Neural cell (in vitro differentiated cells): ENCODE results near the gene UBE2D4. TPM values are rescaled to one million over a fixed set of nuclear protein-coding genes. Genes with fewer than 3 reads are reported as not detected.

Source experiments
- H2AFZ ChIP-seq: fragments of 200-600, 300-800 bp; sonication (generic), shearing (Covaris generic); 2 replicates; pipeline ENCODE4 v1.6.0; 2014; ENCODE audit warnings: low read depth, mild to moderate bottlenecking, antibody characterized with exemption, low read length, moderate library complexity
- H3F3A ChIP-seq: fragments of 200-600 bp; shearing (Covaris generic); 2 replicates; pipeline ENCODE4 v1.6.1; 2016; ENCODE audit warnings: mild to moderate bottlenecking, moderate library complexity, mixed read lengths, antibody characterized with exemption, low read length; ENCODE audit not compliant: insufficient read depth, poor library complexity, severe bottlenecking
- H3K27ac ChIP-seq: fragments of 200-600, 300-800 bp; sonication (generic), shearing (Covaris generic); 2 replicates; pipeline ENCODE4 v1.5.1; 2014; ENCODE audit warnings: mild to moderate bottlenecking, low read length, moderate library complexity
- H3K27me3 ChIP-seq: fragments of 300-800, 200-600 bp; sonication (generic), shearing (Covaris generic); 2 replicates; pipeline ENCODE4 v1.6.0; 2014; ENCODE audit warnings: mild to moderate bottlenecking, low read depth, low read length, moderate library complexity; ENCODE audit not compliant: insufficient read depth
- H3K36me3 ChIP-seq: fragments of 300-800, 200-600 bp; sonication (generic), shearing (Covaris generic); 2 replicates; pipeline ENCODE4 v1.5.1; 2014; ENCODE audit warnings: mild to moderate bottlenecking, antibody characterized with exemption, low read length, moderate library complexity; ENCODE audit not compliant: insufficient read depth
- H3K4me2 ChIP-seq: fragments of 300-800, 200-600 bp; sonication (generic), shearing (Covaris generic); 2 replicates; pipeline ENCODE4 v1.6.0; 2014; ENCODE audit warnings: mild to moderate bottlenecking, low read length
- H3K4me3 ChIP-seq: fragments of 300-800, 200-600 bp; sonication (generic), shearing (Covaris generic); 2 replicates; pipeline ENCODE4 v1.5.1; 2014; ENCODE audit warnings: mild to moderate bottlenecking, low read length, moderate library complexity
- H3K79me2 ChIP-seq: fragments of 200-600 bp; shearing (Covaris generic); replicated peaks from 2 replicates; pipeline ENCODE4 v1.6.0; 2014; ENCODE audit warnings: mild to moderate bottlenecking, low read length, moderate library complexity; ENCODE audit not compliant: insufficient read depth
- H3K9ac ChIP-seq: fragments of 300-800, 200-600 bp; sonication (generic), shearing (Covaris generic); 2 replicates; pipeline ENCODE4 v1.6.1; 2016; ENCODE audit warnings: mild to moderate bottlenecking, low read length, mixed read lengths
- H3K9me2 ChIP-seq: fragments of 200-600 bp; shearing (Covaris generic); 2 replicates; pipeline ENCODE4 v1.6.1; 2016; ENCODE audit warnings: mild to moderate bottlenecking, low read length, mixed read lengths; ENCODE audit not compliant: insufficient read depth
- H3K9me3 ChIP-seq: fragments of 200-600, 300-800 bp; sonication (generic), shearing (Covaris generic); 2 replicates; pipeline ENCODE4 v1.6.1; 2016; ENCODE audit warnings: mild to moderate bottlenecking, mixed run types, low read length, moderate library complexity, mixed read lengths
- H4K20me1 ChIP-seq: fragments of 200-600 bp; shearing (Covaris generic); 2 replicates; pipeline ENCODE4 v1.6.1; 2016; ENCODE audit warnings: mild to moderate bottlenecking, mixed run types; ENCODE audit not compliant: insufficient read depth
- EP300 ChIP-seq: fragments of 450-650 bp; conservative IDR thresholded peaks from 2 replicates; pipeline ENCODE4 v1.6.1; 2014; ENCODE audit warnings: antibody characterized with exemption, mild to moderate bottlenecking, moderate library complexity; ENCODE audit not compliant: poor library complexity, severe bottlenecking
- EZH2 ChIP-seq: fragments of 200-600, 300-800 bp; shearing (Covaris generic), sonication (generic); IDR thresholded peaks from 2 replicates; pipeline ENCODE4 v1.6.1; 2014; ENCODE audit warnings: antibody characterized with exemption, low read length, borderline replicate concordance, mild to moderate bottlenecking; ENCODE audit not compliant: insufficient read depth, poor library complexity, severe bottlenecking
- MXI1 ChIP-seq: fragments of 450-650 bp; conservative IDR thresholded peaks from 2 replicates; pipeline ENCODE4 v1.6.1; 2014; ENCODE audit warnings: antibody characterized with exemption, mild to moderate bottlenecking; ENCODE audit not compliant: poor library complexity, severe bottlenecking
- POLR2AphosphoS5 ChIP-seq: IDR thresholded peaks from 2 replicates; pipeline ENCODE4 v1.6.1; 2012
- RAD21 ChIP-seq: fragments of 450-650 bp; conservative IDR thresholded peaks from 2 replicates; pipeline ENCODE4 v1.6.1; 2014; ENCODE audit warnings: antibody characterized with exemption, mild to moderate bottlenecking, moderate library complexity
- SMC3 ChIP-seq: fragments of 450-650 bp; conservative IDR thresholded peaks from 2 replicates; pipeline ENCODE4 v1.6.1; 2014; ENCODE audit warnings: antibody characterized with exemption, mild to moderate bottlenecking, moderate library complexity; ENCODE audit not compliant: poor library complexity
- TAF1 ChIP-seq: IDR thresholded peaks from 2 replicates; pipeline ENCODE4 v1.6.1; 2012; ENCODE audit warnings: low read depth
- polyA plus RNA-seq: library from polyadenylated mRNA; depleted of rRNA; stranded (reverse); fragments of >200 nt; gene quantifications from 2 replicates; pipeline ENCODE4 v1.2.3, GENCODE V29; 2014
- TF ChIP-seq, protein P1 (sequence below): fragments of 450-650 bp; IDR thresholded peaks from 2 replicates; pipeline ENCODE4 v1.5.1; 2014; ENCODE audit warnings: antibody characterized with exemption, mild to moderate bottlenecking, moderate library complexity; ENCODE audit not compliant: poor library complexity, severe bottlenecking
- TF ChIP-seq, protein P2 (sequence below): IDR thresholded peaks from 2 replicates; pipeline ENCODE4 v1.6.1; 2012; ENCODE audit warnings: borderline replicate concordance

UBE2D4 gene
- polyA plus RNA-seq, 1 donor from 2014 or later, result 11.2 TPM

DNA sequence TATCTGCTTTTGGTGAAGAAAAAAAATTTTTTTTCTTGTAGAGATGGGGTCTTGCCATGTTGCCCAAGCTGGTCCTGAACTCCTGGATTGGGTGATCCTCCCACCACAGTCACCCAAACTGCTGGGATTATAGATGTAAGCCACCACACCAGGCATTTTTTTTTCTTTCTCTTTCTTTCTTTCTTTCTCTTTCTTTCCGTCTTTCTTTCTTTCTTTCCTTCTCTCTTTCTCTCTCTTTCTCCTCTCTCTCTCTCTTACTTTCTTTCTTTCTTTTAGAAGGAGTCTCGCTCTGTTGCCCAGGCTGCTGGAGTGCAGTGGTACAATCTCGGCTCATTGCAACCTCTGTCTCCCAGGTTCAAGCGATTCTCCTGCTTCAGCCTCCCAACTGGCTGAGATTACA lies 3.5 kb upstream of the UBE2D4 start:
- no peak overlapping the region for H3K4me3 ChIP-seq

DNA sequence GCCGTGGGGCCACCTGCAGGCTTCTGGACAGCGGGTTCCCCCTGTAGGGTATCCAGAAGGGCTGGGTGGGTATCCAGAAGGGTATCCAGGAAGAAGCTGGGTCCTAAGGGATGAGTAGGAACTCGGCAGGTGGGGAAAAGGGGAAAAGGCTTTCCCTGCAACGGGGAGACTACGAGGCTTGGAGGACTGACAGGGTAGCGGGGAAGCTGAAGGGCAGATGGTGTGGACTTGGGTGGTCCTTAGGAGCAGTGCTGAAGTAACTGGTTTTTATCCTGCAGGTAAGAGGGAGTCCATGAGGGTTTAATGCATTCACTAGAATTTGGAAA lies 525 bp downstream of the UBE2D4 start:
- Histone ChIP-seq H3F3A (no peaks in the 10 kb centered on the region), H3K79me2 (no peaks in the 10 kb centered on the region), H3K36me3 (no peaks in the 10 kb centered on the region), H3K9ac (peak overlapping the region; percentile 81), H3K4me2 (peak overlapping the region; percentile 99), H4K20me1 (no peaks in the 10 kb centered on the region), H2AFZ (peak overlapping the region; percentile 56), H3K27ac (peak overlapping the region; percentile 87), H3K4me3 (peak overlapping the region; percentile 85), H3K9me3 (no peaks in the 10 kb centered on the region), H3K27me3 (no peaks in the 10 kb centered on the region), H3K9me2 (no peaks in the 10 kb centered on the region)
- TF ChIP-seq EP300, result peak; percentile 10
- no peak for TF ChIP-seq TAF1

More for the DNA sequence above, 3.5 kb upstream of the UBE2D4 start:
- Histone ChIP-seq H3K9ac (no peak overlapping the region), H4K20me1 (no peaks in the 10 kb centered on the region), H2AFZ (no peak overlapping the region), H3F3A (no peaks in the 10 kb centered on the region), H3K36me3 (no peaks in the 10 kb centered on the region), H3K27ac (no peak overlapping the region), H3K4me2 (no peak overlapping the region), H3K79me2 (no peaks in the 10 kb centered on the region), H3K9me2 (no peaks in the 10 kb centered on the region), H3K9me3 (no peaks in the 10 kb centered on the region), H3K27me3 (no peaks in the 10 kb centered on the region)
- TF ChIP-seq TAF1 (no peak), POLR2AphosphoS5 (no peak), EZH2 (no peak), RAD21 (no peak), MXI1 (no peak), EP300 (no peak), SMC3 (no peak)
- TF ChIP-seq, protein P1, sequence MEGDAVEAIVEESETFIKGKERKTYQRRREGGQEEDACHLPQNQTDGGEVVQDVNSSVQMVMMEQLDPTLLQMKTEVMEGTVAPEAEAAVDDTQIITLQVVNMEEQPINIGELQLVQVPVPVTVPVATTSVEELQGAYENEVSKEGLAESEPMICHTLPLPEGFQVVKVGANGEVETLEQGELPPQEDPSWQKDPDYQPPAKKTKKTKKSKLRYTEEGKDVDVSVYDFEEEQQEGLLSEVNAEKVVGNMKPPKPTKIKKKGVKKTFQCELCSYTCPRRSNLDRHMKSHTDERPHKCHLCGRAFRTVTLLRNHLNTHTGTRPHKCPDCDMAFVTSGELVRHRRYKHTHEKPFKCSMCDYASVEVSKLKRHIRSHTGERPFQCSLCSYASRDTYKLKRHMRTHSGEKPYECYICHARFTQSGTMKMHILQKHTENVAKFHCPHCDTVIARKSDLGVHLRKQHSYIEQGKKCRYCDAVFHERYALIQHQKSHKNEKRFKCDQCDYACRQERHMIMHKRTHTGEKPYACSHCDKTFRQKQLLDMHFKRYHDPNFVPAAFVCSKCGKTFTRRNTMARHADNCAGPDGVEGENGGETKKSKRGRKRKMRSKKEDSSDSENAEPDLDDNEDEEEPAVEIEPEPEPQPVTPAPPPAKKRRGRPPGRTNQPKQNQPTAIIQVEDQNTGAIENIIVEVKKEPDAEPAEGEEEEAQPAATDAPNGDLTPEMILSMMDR, result no peak
- TF ChIP-seq, protein P2, sequence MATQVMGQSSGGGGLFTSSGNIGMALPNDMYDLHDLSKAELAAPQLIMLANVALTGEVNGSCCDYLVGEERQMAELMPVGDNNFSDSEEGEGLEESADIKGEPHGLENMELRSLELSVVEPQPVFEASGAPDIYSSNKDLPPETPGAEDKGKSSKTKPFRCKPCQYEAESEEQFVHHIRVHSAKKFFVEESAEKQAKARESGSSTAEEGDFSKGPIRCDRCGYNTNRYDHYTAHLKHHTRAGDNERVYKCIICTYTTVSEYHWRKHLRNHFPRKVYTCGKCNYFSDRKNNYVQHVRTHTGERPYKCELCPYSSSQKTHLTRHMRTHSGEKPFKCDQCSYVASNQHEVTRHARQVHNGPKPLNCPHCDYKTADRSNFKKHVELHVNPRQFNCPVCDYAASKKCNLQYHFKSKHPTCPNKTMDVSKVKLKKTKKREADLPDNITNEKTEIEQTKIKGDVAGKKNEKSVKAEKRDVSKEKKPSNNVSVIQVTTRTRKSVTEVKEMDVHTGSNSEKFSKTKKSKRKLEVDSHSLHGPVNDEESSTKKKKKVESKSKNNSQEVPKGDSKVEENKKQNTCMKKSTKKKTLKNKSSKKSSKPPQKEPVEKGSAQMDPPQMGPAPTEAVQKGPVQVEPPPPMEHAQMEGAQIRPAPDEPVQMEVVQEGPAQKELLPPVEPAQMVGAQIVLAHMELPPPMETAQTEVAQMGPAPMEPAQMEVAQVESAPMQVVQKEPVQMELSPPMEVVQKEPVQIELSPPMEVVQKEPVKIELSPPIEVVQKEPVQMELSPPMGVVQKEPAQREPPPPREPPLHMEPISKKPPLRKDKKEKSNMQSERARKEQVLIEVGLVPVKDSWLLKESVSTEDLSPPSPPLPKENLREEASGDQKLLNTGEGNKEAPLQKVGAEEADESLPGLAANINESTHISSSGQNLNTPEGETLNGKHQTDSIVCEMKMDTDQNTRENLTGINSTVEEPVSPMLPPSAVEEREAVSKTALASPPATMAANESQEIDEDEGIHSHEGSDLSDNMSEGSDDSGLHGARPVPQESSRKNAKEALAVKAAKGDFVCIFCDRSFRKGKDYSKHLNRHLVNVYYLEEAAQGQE, result no peak

DNA sequence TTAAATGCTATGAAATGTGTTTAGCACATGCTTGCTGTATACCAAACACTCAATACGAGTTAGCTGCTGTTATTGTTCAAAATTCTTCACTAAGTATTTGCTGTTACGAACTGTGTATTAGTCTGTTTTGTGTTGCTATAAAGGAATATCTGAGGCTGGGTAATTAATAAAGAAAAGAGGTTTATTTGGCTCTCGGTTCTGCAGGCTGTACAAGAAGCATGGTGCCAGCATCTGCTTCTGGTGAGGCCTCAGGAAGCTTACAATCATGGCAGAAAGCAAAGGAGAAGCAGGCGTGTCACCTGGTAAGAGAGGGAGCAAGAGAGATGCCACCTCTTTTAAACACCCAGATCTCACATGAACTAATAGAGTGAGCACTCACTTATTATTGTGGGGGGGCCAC lies 1.6 kb downstream of the UBE2D4 start:
- Histone ChIP-seq H3K9me3 (no peaks in the 10 kb centered on the region), H2AFZ (no peak overlapping the region), H3K36me3 (no peaks in the 10 kb centered on the region), H3K27ac (no peak overlapping the region), H3F3A (no peaks in the 10 kb centered on the region), H3K27me3 (no peaks in the 10 kb centered on the region), H3K9me2 (no peaks in the 10 kb centered on the region), H3K4me2 (no peak overlapping the region), H3K9ac (no peak overlapping the region), H3K4me3 (peak overlapping the region; percentile 85), H4K20me1 (no peaks in the 10 kb centered on the region), H3K79me2 (no peaks in the 10 kb centered on the region)
- TF ChIP-seq, protein P1, result no peak
- TF ChIP-seq RAD21, result no peak
- no peak for TF ChIP-seq MXI1
- TF ChIP-seq SMC3, result no peak
- no peak for TF ChIP-seq EZH2
- no peak for TF ChIP-seq TAF1
- TF ChIP-seq EP300, result no peak
- TF ChIP-seq, protein P2, result no peak
- no peak for TF ChIP-seq POLR2AphosphoS5
